Stimulated activated CD4-positive, alpha-beta T cell treated with anti-CD3 and anti-CD28 coated beads, Interleukin-2, amount 100 ng/mL, for 4 hours (primary cell): Measurements from ENCODE around the gene CCDC27.
A peak's percentile ranks its signal among the peaks of the same experiment; 100 is the strongest.
"Not testable (repeated sequence)": the region's sequence is repeated elsewhere in the genome, so short reads cannot be mapped to it uniquely, and the experiment has no call there.

Experiments used
- DNase-seq: peaks from one replicate; pipeline ENCODE4 v3.0.0-alpha.2; 2020; ENCODE audit warnings: low read depth

CCDC27 gene

DNA sequence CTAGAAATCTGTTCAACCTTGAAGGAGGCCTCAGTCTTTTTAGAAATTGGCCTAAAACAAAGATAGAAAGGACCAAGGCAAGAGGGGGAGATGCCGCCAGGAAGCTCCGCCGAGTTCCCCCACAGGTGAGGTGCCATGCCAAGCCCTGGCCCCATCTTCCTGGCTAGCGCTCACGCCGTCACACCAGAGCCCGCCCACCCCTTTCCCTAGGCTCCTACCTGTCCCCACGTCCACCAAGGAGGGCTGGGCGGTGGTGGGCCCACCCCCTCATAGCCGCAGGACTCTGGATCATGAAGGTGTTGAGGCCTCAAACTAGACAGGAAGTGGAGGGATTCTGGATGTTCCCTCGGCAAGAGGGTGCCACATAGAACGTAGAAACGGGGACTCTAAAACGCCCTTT lies 15.5 kb upstream of the CCDC27 start:
- DNase-seq, result no peak

DNA sequence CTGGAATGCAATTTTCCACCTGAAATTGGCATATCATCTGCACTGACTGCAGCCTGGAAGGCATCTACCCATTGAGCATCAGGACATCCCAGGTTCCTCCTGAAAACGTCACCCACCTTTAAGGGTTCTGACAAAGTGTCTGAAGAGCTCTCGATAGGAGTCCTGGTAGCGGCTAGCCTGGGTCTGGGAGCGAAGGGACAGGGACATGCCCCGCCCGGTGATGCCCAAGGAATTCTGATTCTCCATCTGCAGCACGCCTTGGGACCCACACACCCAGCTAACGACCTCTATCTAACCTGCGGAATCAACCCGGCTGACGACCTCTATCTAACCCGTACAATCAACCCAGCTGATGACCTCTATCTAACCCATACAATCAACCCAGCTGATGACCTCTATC lies 13.3 kb upstream of the CCDC27 start:
- no peak for DNase-seq

DNA sequence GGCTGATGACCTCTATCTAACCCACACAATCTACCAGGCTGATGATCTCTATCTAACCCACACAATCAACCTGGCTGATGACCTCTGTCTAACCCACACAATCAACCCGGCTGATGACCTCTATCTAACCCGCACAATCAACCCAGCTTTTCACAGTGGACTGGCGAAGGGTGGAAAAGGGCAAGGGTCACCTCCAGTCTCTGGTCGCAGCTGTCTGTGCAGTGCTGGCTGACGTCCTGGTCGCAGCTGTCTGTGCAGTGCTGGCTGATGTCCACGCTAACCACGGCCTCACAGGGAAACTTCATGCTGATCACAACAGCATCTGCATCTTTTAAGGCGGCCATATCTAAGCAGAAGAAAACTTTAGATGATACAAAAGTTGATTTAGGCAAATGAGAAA lies 12.2 kb upstream of the CCDC27 start:
- DNase-seq, result no peak

DNA sequence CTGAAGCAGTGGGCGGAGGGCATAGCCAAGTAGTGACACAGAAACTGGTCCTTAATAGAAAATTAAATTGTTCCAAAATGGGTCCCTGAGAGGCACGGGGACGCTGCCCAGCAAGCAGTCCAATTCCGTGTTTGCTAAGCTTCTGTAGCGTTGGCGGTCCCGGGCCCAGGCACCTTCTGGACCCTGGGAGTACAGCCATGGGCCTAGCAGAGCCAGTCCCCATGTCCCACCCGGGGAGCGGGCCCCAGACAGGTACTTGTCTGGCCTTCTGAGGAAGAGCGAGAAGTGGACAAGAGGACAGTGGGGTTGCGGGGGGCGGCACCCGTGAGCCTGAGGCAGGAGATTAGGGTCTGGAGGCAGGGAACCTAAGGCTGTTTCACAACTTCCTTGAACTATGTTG lies 11.5 kb upstream of the CCDC27 start:
- DNase-seq, result no peak

DNA sequence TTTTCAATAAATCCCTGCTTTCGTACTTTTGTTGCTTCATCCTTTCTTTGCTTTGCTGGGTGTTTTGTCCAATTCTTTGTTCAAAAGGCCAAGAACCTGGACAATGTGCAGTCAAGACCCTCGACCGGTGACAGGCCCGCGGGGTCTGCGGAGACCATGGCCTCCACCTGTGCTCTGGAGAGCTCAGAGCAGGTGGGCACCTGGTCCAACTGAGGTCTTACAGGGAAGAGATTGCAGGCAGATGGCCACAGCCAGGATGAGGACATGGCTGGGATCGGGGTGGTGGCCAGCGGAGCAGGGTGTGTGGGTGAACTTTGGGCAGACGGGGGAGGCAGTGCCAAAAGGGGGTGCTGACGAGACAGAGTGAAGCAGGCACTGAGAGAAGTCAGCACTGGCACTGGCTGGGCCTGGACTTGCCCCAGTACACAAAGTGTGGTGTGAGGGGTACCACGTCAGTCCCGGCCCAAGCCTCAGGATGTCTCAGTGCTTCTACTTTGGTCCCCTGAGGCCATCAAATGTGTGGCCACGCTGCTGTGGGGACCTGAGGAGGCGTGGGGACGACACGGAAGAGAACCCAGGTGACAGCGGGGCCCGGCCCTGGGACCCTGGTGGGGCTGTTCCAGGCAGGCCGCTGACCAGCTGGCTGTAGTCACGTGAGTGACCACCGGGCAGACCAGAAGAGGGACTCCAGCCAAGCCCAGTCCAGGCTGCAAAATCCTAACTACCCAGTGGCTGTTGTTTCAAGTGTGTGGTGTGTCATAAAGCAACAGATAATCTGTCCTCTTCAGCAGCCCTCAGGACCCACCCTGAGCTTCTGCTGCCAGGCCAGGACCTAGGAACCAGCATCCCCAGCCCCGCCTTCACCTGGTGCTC lies 10.4 kb upstream of the CCDC27 start:
- no peak for DNase-seq

DNA sequence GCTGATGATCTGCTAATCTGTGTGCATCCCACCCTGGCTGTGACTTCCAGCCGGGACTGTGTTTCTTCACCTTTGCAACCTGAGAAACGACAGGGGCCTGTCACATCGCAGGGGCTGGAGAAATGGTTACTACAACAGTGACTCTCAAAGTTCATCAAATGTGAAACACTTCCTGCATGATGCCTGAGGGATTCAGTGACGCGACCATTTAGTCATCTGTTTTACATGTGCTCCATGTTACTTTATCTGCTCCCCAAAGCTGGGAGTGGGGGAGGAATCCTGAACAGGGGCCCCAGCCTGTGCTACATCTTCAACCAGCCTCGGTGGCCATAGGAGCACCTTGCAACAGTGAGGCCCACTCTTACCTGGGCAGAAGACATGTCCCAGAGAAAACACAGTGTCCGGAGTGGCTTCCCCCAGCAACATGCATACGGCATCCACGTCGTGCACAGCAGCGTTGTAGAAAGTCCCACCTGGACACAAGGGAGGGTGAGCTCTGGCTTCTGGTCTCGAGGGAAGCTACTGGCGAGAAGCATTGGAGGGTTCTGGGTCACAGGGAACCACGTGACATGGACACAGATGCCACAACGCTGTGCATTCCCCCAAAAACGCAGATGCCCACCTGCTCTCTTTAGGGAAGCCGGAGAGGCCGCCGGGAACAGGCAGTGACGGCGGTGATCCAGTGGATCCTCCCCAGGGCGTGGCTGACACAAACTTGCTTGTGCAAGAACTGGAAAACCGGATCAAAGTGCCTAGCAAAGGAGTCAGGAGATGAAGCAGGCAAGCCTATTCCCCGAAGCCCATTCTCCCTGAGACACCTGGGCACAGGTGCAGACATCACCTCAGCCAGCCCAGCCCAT lies 9.6 kb upstream of the CCDC27 start:
- DNase-seq, result no peak

DNA sequence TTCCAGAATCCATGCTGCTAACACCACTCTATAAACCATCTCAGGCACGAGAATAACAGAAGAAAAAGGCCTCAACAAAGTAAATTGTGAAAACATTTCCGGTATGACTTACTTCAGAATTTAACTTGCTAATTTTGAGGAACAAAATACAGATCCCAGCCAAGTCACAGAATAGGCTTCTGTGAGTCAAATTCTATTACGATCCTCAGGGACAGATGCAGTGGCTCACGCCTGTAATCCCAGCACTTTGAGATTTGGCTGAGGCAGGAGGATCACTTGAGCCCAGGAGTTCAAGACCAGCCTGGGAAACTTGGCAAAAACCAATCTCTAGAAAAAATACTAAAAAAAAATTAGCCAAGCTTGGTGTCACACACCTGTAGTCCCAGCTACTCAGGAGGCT lies 8.8 kb upstream of the CCDC27 start:
- DNase-seq, result no peak

DNA sequence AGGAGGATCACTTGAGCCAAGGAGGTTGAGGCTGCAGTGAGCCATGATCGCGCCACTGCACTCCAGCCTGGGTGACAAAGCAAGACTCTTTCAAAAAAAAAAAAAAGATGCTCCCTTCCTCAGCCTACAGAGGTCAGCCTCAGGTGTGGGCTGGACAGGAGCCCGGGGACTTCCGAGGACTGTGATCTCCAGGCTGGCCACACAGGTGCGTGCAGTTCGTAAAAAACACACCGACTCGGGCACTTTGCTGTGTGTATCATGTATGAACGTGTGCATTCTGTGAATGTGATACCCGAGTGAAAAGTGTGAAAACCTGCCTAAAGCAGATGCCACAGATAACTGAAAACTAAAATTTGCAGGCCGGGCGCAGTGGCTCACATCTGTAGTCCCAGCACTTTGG lies 8.4 kb upstream of the CCDC27 start:
- DNase-seq, result no peak

DNA sequence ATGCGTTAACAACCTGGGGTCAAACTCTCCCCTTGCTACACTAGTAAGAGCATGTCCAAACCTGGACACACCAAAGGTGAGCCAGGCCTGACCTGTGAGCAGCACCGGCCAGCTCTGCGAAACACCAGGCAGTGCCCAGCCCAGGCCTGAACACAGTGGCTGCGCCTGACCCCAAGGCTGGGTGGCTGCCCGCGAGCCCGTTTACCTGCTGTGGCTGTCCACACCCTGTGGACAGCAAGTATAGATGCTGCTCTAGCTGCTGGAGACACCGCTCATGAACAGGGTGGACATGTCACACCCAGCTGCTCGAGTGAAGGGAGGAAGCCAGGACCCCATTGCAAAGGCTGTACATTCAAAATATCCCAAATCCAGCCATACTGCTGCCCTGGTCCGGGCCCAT lies 7.6 kb upstream of the CCDC27 start:
- no peak for DNase-seq

DNA sequence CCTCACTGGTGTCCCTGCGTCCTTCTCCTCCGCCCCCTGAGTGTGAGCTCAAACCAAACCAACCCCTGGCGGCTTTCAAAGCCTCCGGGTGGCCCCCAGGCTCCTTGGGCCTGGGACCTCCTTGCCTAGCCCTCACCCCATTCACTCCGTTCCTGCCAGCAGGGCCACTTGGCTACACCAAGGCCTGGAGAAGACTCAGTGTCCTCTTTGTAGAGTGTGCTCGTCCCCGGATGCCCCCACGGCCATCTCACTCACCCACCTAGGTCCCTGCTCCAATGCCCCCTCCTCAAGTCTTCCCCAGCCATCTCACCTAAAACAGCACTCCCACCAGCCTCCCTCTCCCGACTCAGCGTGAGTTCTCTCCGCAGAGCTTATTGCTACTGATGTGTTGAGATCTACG lies 7.2 kb upstream of the CCDC27 start:
- no peak for DNase-seq

DNA sequence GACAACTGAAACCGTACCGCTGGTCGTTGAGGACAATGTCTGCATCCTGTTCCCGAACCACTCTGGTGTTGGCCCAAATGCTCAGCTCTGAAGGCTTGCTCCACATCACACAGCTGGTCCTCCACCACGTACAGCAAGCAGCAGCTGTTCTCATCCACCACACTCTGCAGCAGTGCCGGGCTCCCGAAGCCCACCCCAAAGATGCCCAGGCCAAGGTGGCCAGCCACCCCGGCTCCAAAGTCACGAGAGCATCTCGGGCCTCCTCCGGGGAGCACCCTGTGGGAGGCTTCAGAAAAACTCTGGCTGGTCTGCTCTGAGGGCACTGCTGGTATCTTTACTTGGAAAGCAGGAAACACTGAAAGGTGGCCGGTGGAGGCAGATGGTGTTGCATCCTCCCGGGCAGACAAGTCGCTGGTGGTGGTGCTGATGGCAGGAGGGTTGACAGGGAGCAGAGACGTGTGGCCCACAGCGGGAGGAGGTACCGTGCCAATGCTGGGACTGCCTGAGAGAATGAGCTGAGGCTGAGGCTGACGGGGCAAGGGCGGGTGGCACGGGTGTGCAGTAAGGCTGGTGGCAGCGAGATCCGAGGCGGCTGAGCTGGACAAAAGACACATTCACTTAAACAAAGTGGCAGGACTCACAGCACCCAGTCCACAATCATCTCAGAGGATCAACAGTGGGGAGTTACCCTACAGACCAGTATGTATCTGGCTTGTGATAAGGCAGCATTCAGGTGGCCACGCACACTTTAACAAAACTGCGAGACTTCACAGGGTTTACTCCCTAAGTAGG lies 6.5 kb upstream of the CCDC27 start:
- DNase-seq, result no peak

DNA sequence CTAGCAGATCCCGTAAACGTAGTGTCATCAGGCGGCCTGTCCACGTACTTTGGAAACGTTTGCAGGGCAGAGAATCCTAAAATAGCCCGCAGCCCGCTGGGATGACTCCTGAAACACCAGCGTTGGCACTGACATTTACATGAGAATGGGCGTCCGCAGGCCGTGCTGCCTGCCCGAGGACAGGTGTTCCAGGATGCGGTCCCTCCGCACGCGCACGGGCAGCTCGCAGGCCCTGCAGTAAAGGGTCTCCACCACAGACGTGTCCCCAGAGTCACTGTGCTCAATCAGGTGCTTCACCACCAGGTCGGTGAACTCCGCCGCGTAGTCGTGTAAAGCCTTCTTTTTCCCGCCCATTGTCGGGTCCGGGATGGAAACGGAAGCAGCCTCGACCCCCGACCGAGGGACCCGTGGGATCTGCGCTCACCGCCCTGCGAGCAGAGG lies 5.8 kb upstream of the CCDC27 start:
- DNase-seq, result no peak

DNA sequence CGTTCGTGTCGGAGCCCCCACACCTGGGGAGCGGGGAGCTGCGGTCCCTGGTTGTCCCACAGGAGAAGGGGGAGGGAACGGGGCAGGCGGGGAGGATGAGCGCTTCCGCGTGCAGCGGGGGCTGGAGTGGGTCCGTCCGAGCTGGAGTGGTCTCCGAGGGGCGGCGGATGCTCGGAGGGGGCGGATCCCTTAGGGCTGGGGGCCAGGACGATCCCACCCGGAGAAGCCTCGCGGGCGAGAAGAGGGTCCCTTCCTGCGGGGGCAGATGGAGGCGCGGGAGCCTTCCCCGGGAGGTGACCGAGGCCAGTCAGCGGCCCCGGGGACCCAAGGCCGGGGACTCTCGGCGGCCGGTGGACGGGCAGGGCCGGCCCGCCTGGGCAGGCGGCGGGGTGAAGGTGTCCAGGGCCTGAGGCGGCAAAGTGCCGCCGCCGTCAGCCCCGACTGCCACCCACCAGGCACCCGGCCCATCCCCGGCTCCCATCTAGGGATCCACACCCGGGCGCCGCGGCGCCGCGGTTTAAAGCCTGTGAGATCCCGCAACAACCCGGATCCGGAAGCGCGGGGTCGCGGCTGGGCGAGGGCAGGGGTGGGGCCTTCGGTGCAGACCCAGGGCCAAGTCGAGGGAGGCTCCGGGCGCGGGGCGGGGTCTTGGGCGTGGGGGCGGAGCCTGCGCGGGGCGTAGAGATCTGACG lies 5.3 kb upstream of the CCDC27 start:
- DNase-seq, result peak; percentile 83

DNA sequence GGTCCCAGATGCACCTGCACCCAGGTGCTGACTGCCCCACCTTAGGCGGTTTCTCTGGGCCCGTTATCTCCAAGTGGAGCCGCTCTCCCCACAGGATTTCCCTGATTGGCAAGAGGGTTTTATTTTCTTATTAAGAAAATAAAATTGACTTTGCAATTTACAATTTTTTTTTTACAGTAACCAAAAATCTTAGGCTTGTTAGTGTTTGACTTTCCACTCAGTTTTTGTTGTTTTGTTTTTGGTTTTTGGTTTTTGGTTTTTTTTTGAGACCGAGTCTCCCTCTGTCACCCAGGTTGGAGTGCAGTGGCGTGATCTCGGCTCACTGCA lies 4.8 kb upstream of the CCDC27 start:
- no peak for DNase-seq

DNA sequence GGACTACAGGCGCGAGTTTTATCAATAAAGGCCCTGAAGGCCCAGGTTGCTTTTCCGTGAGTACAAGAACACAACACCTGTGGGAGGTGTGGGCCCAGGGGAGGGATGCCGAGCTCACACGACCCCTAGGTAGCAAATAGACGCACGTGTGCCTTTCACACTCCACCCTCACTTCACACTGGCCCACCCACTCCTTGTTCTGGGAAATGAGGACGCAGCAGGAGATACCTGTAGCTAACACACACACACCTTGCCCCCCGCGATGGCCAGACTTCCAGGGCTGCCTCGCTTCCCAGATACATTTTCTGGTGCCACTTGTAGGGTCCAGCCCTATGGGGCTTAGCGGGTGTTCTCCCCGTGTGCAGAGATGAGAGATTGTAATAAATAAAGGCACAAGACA lies 4.3 kb upstream of the CCDC27 start:
- DNase-seq, result no peak

DNA sequence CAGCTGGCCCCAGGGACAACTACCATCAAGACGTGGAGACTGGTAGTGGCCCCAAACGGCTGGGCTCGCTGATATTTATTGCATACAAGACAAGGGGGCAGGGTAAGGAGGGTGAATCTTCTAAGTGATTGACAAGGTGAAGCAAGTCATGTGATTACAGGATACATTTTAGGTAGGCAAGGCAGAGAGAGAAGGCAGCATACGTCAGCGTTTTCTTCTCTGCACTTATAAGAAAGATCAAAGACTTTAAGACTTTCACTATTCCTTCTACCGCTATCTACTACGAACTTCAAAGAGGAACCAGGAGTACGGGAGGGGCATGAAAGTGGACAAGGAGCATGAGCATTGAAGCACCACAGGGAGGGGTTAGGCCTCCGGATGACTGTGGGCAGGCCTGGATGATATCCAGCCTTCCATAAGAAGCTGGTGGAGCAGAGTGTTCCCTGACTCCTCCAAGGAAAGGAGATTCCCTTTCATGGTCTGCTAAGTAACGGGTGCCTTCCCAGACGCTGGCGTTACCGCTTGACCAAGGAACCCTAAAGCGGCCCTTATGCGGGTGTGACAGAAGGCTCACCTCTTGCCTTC lies 3.8 kb upstream of the CCDC27 start:
- not testable (repeated sequence) for DNase-seq

DNA sequence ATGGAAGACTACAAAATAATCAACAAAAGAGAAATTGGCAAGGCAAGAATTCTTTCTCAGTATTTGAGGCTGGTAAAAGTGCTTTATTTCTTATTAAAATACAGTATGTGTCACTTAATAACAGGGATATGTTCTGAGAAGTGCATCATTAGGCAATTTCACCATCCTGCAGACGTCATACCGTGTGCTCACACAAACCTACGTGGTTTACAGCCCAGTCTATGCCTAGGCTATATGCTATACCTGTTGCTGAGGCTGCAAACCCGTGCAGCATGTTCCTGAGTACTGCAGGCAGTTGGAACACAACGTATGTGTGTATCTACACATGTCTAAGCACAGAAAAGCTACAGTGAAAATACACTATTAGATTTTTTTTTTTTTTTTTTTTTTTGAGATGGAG lies 2.7 kb upstream of the CCDC27 start:
- DNase-seq, result no peak

DNA sequence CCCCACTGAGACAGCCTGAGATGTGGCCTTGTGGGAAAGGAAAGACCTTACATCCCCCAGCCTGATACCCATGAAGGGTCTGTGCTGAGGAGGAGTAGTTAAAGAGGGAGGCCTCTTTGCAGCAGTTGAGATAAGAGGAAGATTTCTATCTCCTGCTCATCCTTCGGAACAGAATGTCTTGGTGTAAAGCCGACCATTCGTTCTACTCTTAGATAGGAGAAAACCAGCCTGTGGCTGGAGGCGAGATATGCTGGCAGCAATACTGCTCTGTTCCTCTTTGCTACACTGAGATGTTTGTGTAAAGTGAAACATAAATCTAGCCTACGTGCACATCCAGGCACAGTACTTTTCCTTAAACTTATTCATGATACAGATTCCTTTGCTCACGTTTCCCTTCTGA lies 1.5 kb upstream of the CCDC27 start:
- DNase-seq, result no peak

DNA sequence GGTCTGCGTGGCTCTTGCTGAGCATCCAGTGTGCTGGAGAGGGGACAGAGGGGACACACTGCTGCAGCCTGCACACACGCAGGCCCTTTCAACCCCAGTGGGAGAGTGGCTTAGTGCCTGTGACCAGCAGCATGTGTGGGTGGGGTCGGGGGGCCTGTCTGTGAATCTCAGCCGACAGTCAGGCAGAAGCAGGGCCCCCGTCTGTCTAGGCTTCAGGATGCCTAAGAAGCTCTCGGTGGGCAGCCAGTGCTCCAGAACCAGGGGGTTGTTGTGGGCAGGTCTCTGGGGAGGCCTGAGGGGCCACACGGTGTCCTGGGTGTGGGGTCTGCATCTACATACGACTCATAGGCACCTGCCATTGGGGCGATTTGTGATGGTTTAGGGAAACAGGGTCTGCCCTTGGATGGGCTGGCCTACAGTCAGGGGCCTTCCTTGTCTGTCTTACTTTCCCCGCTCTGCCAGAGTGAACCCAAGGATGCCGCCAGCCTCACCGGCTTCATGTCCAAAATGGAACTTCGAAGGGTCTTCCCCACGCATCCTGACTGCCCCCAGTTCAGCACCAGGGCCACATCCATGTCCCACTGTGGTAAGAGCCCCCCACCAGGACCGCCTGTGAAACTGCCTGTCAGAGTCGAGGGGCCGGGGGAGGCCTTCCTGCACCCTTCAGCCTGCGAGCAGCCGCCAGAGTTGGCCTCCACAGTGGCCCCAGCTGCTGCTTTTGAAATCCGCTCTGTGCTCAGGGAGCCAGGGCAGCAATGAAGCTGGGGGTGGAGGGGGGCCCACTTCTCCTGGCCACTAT lies 1.6 kb downstream of the CCDC27 start:
- no peak for DNase-seq

DNA sequence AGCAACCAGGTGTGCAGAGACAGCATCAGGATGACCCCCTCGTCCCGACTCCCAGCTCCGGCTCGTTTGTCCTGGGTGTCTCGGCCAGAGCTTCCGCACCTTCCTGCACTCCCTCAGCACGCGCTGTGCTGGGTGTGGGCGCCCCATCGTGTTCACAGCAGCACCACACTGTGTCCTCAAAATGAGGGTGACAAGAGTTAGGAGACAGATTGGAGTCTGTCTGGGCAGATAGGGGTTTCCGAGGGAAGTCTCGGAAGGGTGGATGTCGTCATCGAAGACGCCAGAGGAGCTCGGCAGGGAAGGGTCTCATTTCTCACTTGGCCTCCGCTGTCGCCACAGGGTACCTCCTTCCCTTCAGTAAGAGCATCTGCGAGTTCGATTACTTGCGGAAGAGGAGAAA lies 4.1 kb downstream of the CCDC27 start:
- DNase-seq, result no peak

DNA sequence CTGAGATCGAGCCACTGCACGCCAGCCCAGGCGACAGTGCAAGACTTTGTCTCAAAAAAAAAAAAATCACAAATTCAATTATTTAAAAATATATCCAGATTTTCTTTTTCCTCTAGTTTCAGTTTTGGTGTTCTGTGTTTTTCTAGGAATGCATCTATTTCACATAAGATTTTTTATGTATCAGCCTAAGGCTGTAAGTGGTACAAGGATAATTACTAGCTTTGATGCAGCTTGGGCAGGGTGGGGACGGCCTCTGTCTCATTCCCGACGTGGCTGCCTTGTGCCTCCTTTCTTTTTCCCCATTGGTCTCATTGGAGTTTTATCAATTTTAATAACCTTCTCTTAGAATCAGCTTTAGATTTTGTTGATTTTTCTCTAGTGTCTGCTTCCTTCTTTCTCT lies 6.9 kb downstream of the CCDC27 start:
- no peak for DNase-seq
